LNCaP clone FGC (cell line): ENCODE results near the gene VGF.

ENCODE experiments used
- DNase-seq: peaks from one replicate; pipeline ENCODE4 v3.0.0-alpha.2; 2011; ENCODE audit warnings: low read depth
- H3K4me3 ChIP-seq: 2 replicates; pipeline ENCODE4 v1.5.1; 2011; ENCODE audit warnings: mild to moderate bottlenecking, low read depth, low read length, control low read depth
- TF ChIP-seq, protein P1 (sequence below): IDR thresholded peaks from 2 replicates; pipeline ENCODE4 v1.5.1; 2012; ENCODE audit warnings: mild to moderate bottlenecking; ENCODE audit not compliant: control insufficient read depth, insufficient read depth; ENCODE audit errors: extremely low read depth

VGF gene

DNA sequence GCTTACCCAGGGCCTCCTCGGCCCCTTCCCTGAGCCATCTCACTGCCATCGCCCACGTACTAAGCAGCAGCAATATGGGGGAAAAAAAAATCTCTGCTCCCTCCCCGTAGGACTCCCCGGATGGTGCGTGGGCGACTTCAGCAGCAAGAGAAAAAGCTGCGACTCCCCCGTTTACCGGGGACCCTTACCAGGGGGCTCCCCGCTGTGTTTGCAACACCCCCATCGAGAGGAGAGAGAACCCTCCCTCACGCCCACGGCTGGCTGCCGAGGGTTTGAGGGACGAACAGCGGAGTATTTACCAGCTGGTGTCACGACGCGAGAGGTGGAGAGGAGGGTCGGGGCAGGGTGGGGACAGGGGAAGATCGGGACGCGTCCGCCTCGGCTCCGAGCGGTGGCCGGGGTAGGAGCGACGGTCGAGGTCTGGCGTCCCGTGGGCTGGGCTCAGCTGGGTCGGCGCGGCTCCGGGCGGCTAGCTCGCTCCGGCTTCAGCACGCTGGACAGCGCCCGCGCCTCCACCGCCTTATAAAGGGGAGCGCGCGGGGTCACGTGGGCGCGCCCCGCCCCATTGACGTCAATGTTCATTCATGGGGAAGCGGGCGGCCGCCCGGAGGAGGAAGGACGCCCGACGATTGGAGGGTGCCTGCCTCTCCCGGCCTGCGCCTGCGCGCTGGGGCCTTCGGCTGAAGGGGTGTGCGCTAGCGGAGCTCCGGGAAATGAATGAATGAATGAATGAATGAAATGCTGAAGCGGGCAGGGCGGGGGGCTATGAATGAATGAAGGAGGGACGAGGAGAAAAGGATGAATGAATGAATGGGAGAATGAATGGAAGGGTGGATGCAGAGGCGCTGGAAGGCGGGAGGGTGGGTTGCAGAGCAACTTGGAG lies at the start of gene VGF:
Gene VGF (minus strand): TSS at position 495 of the 883 bp plus-strand sequence. CDS start 726 bp downstream, outside the sequence.
- DNase-seq, result peak; percentile 42
- TF ChIP-seq, protein P1, sequence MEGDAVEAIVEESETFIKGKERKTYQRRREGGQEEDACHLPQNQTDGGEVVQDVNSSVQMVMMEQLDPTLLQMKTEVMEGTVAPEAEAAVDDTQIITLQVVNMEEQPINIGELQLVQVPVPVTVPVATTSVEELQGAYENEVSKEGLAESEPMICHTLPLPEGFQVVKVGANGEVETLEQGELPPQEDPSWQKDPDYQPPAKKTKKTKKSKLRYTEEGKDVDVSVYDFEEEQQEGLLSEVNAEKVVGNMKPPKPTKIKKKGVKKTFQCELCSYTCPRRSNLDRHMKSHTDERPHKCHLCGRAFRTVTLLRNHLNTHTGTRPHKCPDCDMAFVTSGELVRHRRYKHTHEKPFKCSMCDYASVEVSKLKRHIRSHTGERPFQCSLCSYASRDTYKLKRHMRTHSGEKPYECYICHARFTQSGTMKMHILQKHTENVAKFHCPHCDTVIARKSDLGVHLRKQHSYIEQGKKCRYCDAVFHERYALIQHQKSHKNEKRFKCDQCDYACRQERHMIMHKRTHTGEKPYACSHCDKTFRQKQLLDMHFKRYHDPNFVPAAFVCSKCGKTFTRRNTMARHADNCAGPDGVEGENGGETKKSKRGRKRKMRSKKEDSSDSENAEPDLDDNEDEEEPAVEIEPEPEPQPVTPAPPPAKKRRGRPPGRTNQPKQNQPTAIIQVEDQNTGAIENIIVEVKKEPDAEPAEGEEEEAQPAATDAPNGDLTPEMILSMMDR, result no peak
- H3K4me3 ChIP-seq, result peak within 1 kb of the TSS; percentile 51

DNA sequence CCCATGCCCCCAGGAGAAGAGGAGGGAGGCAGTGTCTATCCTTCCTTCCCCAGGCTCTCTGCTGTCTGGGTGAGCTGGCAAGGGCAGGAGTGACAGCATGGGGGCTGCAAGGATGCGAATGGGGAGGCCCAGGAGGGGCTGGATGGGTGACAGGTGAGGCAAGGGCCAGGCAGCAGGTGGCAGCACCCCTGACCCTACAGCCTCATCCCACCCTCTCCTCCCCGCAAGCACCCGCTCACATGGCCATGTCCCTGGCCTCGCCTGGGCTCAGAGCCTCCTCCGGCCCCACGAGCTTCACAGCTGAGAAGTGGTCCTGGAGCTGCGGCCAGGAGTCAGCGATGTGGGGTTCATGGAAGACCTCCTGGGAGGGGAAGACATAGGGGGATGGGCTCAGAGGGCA lies 46.6 kb upstream of the VGF start:
- H3K4me3 ChIP-seq, result no peak overlapping the region
- TF ChIP-seq, protein P1, result no peak
- no peak for DNase-seq

DNA sequence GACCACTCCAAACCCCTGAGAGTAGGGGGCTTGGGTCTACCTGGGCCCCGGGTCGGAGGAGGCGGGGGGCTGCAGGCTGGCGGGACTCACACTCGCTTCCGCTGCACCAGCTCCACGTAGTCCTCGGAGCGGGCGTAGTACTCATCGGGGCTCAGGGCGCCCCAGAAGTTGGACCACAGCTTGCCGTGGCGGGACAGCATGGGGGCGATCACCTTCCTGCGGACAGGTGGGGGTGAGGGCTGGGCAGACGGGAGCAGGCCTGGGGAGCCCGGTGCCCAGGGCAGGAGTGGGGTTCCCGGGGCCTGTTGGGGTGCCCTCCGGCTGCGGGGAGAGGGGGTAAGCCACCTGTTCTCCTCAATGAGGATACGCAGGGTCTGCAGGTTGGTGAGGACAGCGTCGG lies 46.1 kb upstream of the VGF start:
- DNase-seq, result no peak
- no peak overlapping the region for H3K4me3 ChIP-seq
- TF ChIP-seq, protein P1, result no peak

DNA sequence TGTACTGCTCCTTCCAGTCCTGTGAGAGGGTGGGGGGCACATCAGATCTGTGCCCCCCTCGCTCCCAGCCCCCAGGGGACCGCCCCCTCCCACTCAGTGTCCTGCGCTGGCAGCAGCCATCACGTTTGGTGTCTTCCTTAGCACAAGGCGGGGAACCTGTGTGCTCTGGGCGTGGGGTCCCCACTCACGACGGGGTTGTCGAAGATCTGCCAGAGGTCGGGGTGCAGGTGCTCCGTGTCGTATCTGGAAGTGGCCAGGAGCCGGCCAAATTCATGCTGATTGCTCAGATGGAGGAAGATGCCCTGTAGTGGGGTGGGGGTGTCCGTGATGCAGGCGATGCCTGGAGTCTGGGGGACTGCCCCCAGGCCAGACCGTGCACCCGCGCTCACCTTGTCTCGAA lies 44.8 kb upstream of the VGF start:
- no peak for DNase-seq
- TF ChIP-seq, protein P1, result no peak
- no peak overlapping the region for H3K4me3 ChIP-seq

DNA sequence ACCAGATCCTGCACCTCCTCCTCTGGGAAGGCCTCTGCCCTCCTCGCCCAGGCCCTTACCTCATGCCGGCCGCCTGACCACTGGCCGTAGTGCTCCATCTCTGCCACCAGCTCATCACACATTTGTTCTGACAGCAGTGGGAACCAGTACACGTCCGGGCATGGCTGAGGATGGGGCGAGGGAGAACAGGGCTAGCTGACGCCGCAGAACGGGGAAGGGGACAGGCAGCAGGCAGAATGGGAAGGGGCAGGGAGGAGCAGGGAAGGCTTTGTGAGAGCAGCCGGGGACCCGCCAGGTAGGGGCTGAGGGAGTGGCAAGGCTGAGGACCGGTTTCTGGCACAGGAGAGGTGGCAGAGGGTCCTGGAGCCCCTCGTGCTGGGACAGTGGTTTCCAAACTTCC lies 43.4 kb upstream of the VGF start:
- no peak overlapping the region for H3K4me3 ChIP-seq
- TF ChIP-seq, protein P1, result no peak
- DNase-seq, result no peak

DNA sequence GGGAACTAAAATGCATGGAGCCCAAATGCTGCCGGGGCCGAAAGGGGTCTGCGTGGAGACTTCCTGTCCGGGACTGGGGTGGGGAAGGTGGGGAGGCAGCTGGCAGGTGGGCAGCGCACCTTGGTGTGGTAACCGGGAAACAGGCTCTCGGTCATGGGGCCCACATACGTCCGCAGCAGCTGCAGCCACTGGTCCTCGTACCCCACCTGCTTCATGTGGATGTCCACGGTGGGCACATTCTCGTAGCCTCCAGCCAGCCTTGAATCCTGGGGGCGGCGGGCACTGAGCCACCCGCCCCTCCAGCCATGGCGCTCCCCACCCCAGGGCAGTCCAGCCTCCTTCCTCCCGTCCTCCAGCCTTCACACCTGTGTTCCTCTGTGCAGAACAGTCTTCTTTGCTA lies 42.1 kb upstream of the VGF start:
- TF ChIP-seq, protein P1, result no peak
- no peak overlapping the region for H3K4me3 ChIP-seq
- no peak for DNase-seq

DNA sequence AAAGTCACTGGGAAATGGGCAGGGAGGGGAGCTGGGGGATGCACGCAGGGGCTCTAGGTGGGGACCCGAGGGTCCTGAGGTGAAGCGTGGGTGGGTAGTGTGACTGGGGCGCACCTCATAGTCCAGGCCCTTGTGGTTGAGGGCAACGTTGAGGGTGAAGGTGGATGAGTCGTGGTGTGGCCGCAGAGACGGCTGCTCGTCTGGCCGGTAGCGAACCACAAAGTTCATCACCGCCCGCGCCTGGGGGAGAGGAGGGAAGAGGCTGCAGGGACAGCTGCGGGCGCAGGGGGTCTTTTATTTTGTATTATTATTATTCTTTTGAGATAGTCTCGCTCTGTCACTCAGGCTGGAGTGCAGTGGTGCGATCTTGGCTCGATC lies 41.3 kb upstream of the VGF start:
- DNase-seq, result no peak

More for the DNA sequence above, 41.3 kb upstream of the VGF start:
- H3K4me3 ChIP-seq, result no peak overlapping the region
- TF ChIP-seq, protein P1, result no peak
